ENCODE measurements around the gene TMEM120A.
"Not testable (repeated sequence)": the region's sequence is repeated elsewhere in the genome, so short reads cannot be mapped to it uniquely, and the experiment has no call there.

Gene TMEM120A

DNA sequence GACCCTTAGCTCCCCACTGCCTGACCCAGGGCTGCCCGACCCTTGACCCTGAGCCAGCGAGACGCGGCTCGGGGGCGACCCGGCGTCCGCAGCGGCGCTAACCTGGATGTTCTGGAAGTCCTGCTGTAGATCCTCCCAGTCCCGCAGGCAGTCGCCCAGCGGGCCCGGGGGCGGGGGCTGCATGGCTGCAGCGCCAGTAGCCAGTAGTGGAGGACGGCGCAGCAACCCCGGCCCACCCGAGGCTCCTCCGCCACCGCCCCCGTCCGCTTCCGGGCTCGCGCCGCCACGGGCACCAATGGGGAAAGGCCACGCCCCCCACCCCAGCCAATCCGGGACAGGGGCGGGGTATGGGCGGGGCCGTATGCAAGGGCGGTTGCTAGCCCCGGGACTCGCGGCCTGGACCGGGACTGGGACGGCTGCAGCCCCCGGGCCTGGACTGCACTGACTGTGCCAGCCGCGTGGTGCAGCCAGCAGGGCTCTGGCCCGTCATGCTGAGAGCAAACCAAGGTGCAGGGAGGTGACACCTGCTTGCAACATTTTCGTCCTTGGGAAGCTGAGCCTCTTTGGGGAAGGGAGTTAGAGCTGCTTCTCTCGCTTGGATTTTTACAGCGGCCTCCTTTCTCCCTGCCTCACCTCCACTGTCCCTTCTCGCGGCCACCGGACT is at the start of gene TMEM120A:
TMEM120A (minus strand) TSS at position 208 of the 664 bp plus-strand sequence; CDS start at position 183, 25 bp downstream.
- DNase-seq = peak; percentile 81

DNA sequence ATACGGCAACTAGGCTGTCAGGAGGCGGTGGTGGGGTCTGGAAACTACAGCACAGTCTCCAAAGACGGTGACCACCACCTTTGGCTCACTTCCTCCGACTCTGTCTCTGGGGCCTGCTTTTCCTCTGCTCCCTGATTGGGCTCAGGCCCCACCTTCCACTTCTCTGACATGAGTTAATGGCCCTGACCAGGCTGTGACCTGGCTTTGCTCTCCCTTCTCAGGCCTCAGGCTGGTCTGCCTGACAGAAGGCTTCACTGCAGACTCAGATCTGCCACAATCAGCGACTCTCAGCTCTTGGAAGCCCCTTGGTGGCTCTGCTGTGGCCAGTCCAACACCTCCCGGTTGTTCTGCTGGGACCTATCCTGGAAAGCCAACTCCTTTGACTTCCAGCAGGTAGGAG is 45.7 kb upstream of the TMEM120A start:
- DNase-seq = no peak

DNA sequence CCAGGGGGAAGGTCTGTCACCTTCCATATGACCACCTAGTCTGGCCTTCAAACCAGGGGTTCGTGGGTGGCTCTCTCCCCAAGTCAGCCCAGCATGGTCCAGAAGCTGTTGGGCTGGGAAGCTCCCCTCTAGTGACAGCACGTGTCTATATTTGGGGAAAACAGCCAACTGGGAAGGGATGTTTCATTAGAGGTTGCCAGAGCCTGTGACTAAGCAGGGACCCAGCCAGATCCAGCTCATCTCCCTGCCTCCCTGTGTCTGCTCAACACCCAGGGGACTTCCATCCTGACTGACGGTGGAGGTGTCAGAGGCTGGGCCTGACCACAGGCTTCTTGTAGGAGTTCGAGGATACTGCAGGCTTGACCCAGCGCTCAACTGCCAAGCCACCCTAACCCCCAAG is 42.9 kb upstream of the TMEM120A start:
- DNase-seq = no peak

GRCh38 chr7:76031964-76032363 is 37.6 kb upstream of the TMEM120A start:
- no peak for DNase-seq

GRCh38 chr7:76029682-76030081 is 35.3 kb upstream of the TMEM120A start:
- peak; percentile 49 for DNase-seq

DNA sequence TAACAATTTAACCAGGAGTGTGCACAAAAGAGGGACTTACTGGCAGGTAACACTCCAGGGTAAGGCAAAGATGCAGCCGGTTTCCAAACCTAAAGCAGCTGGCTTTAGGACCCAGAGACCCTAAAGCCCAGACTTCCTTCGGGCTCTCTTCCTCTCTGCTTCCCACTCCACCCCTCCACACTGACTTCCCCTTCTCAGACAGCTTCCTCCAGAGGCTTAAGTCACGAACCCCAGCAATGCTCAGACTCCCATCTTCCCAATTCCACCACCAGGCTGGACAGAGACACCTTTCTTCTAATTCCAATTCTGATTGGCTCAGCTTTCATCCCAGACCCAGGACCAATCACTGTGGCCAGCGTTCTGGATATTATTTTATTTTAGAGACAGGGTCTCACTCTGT is 28.6 kb upstream of the TMEM120A start:
- no peak for DNase-seq

DNA sequence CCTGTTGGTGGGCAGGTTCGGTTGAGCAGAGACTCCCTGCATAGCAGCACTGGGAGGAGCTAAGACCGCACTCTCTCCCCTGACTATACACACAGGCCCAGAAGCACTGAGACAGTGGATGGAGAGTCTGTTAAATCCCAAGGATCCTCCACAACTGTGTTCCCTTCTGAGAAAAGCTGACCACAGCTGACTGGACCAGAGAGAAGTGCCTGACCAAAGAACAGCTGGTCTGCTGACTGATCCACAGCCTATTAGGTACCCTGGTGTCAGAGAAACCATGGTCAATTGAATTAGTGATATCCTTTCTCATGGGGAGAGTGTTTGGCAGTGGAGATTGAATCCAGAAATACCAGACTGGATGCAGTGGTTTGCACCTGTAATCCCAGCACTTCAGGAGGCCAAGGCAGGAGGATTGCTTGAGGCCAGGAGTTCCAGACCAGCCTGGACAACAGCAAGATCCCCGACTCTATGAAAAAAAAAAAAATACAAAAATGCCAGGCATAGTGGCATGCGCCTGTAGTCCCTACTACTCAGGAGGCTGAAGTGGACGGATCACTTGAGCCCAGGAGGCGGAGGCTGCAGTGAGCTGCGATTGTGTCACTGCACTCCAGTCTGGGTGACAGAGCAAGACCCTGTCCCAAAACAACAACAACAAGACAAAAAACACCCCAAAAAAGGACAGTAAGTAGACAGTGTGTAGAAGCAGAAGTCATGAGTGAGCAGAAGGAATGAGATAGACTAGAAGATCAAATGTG is 27.8 kb upstream of the TMEM120A start:
- no peak for DNase-seq

GRCh38 chr7:76020031-76020714 is 25.8 kb upstream of the TMEM120A start:
- DNase-seq = peak; percentile 43

DNA sequence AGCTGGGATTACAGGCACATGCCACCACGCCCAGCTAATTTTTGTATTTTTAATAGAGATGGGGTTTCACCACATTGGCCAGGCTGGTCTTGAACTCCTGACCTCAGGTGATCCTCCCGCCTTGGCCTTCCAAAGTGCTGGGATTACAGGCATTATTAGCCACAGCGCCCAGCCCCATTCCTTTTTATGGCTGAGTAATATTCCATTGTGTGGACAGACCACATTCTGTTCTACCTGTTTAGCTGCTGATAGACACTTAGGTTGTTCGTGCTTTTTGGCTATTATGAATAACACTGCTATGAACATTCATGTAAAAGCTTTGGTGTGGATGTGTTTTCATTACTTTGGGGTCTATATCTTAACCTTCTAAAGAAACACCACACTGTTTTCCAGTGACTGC is 24.1 kb upstream of the TMEM120A start:
- DNase-seq = not testable (repeated sequence)

DNA sequence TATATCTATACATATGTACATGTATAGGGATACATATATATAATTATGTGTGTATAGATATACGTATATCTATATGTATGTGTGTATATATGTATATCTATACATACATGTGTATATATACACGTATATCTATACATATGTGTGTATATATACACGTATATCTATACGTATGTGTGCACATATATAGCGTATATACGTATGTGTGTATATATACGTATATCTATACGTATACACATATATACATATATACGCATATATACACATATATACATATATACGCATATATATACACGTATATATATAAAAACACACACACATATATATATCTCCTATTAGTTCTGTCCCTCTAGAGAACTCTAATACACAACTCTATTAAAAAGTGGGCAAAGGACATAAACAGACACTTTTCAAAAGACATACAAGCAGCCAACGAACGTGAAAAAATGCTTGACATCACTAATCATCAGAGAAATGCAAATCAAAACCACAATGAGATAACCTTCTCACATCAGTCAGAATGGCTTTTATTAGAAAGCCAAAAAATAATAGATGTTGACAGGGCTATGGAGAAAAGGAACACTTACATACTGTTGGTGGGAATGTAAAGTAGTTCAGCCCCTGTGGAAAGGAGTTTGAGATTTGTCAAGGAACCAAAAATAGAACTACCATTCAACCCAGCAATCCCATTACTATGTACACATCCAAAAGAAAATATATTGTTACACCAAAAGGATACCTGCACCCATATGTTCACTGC is 22.0 kb upstream of the TMEM120A start:
- DNase-seq = no peak

DNA sequence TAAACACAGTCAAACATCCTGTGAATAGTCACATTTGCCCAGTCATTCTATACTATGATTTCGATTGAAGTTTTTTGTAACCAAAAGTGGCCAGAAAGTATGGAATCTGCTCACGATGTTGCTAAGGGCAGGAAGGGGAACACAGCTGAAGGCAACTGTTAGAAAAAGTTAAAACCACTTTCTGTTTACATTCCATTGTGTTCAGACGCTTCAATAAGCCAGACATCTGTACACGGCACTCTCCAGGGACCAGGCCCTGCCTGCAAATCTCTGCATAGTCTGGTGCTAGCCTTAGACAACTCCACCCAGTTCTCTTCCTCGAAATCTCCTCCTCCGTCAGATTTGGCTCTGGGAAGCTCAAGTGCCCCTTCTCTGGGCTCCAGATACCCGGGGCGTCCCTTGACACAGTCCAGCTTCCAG is 17.1 kb upstream of the TMEM120A start:
- DNase-seq = peak; percentile 82

DNA sequence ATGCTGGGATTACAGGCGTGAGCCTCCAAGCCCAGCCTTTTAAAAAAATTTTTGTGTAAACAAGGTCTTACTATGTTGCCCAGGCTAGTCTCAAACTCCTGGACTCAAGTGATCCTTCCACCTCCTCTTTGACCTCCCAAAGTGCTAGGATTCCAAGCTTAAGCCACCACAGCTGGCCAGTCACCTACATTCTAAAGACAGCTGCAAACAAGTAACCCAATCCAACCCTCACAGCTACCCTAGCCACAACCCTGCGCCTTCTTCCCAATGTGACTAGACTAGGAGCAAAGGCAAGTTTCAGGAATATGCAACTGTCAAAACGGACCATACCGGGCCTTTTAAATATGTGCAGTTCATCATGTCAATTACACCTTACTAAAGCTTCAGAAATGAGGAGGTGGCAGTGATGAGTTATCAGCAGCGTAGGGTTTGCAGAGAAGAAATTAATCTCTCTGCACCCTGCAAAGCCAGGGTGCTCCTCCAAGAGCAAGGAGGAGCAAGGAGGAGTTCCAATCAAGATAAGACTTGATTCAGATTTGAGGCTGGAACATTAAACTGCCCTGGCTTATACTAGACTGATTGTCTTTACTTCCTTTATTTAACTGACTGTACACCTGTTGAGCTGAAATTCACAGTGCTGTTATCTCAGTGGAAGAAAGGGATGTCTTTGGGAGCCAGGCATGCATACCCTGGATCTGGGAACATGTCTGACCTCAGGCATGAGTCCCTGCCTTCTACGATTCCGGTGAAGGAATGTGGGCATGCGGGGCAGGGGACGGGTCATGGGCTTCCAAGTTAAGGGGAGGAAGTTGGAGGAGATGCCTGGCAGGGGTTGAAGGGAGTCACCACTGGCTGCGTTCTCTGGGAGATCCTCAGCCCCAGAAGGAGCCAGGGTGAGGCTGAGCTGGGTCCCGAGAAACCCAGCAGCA is 15.5 kb upstream of the TMEM120A start:
- DNase-seq = no peak

- DNase-seq = no peak
These were observed 13.8 kb upstream of the TMEM120A start for GRCh38 chr7:76008156-76008687.

DNA sequence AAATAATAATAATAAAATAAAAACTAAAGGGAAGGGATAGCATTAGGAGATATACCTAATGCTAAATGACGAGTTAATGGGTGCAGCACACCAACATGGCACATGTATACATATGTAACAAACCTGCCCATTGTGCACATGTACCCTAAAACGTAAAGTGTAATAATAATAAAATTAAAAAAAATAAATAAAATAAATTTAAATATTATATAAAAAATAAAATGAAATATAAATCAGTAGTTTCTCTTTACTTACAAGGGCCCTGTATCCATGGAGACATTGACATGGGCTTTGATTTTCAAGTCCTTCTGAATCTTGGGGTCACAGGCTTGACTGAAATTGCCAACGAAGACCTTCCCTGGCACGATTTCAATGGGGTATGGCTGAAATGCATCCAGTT is 10.6 kb upstream of the TMEM120A start:
- not testable (repeated sequence) for DNase-seq

GRCh38 chr7:76003351-76003750 is 9.0 kb upstream of the TMEM120A start:
- DNase-seq = no peak

DNA sequence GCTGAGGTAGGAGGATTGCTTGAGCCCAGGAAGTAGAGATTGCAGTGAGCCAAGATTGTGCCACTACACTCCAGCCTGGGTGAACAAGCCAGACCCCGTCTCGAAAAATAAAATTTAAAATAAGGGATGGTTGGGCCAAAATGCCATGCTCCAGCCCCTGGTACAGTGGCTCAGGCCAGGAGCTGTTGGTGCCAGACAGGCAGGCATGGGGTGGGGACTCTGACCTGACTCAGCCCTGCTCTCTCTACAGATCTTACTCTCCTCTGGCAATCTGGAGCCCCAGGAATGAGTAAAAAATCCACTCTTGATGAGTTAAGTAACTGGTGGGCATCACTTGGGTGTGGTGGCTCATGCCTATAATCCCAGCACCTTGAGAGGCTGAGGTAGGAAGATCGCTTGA is 8.4 kb upstream of the TMEM120A start:
- DNase-seq = no peak

GRCh38 chr7:76002139-76002538 is 7.7 kb upstream of the TMEM120A start:
- no peak for DNase-seq

- no peak for DNase-seq
These were observed 6.2 kb upstream of the TMEM120A start for GRCh38 chr7:76000566-76000965.

DNA sequence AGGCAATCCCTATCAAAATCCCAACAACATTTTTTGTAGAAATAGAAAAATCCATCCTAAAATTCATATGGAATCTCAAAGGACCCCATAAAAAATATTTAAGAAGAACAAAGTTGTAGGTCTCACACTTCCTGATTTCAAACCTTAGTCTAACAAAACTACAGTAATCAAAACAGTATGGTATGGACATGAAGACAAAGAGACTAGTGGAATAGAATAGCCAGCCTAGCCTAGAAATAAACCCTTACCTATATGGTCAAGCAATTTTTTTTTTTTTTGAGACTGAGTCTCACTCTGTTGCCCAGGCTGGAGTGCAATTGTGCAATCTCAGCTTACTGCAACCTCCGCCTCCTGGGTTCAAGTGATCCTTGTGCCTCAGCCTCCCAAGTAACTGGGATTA is 3.6 kb upstream of the TMEM120A start:
- no peak for DNase-seq

GRCh38 chr7:75996476-75996875 is 2.1 kb upstream of the TMEM120A start:
- DNase-seq = no peak

DNA sequence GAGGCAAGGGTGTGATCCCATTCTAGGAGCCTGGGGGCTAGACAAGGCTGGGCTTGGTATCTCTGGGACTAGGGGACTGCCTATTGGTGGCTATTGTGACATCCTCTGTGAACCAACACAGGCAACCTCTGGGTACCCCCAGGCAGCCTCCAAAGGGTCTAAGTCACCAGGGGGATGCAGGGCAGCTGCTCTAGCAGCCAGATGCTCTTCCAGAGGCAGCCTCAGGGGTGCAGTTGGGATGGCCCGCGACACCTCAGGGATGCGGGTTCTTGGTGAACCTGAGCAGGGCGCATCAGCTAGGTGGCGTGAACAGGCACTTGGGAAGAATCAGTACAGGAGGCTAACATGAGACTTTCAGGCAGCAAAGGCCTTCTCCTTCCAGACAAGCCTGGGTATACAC is 1.6 kb upstream of the TMEM120A start:
- no peak for DNase-seq

- DNase-seq = no peak
These were observed 667 bp upstream of the TMEM120A start for GRCh38 chr7:75995052-75995471.
